ENCODE results near the gene NR1D1. TPM values are rescaled to one million over a fixed set of nuclear protein-coding genes. Genes with fewer than 3 reads are reported as not detected.

Gene NR1D1
- total and polyA plus RNA-seq, 2 of the 13 experiments (the other 11 are each of a cell fraction or from before 2014, with no cell fraction given) = 2.1 to 2.7 TPM

- no TSS peak for BruUV-seq (replicated peaks)
Measured at GRCh38 chr17:40092581-40092980, 7.8 kb downstream of the NR1D1 start.

More at GRCh38 chr17:40092581-40092980, 7.8 kb downstream of the NR1D1 start:
- Histone ChIP-seq H2AFZ (ENCODE audit: low read length) (no peak overlapping the region), H3K9me3 (ENCODE audit: low read length) (no peaks in the 10 kb centered on the region), H3K79me2 (ENCODE audit: insufficient read depth, low read length) (peaks cover 2% of the 10 kb centered on the region), H3K4me2 (ENCODE audit: low read depth, low read length) (no peak overlapping the region), H3K4me3 (replicated peaks in 1 of 3; ENCODE audit: insufficient read depth in 1 of 3, low read depth in 2 of 3, low read length in 3 of 3) (no peak overlapping the region), H3K9ac (ENCODE audit: insufficient read depth, low read depth, low read length) (no peak overlapping the region), H3K27ac (ENCODE audit: extremely low read length, insufficient read depth, low read length) (no peak overlapping the region), H3K27me3 (ENCODE audit: control insufficient read depth in 1 of 2, insufficient read depth in 2 of 2, low read length in 2 of 2) (no peaks in the 10 kb centered on the region), H4K20me1 (ENCODE audit: insufficient read depth, low read length) (no peaks in the 10 kb centered on the region), H3K4me1 (ENCODE audit: insufficient read depth, low read length) (peaks cover 11% of the 10 kb centered on the region), H3K36me3 (replicated peaks in 1 of 2; ENCODE audit: control insufficient read depth in 1 of 2, insufficient read depth in 2 of 2, low read length in 2 of 2) (peaks cover 29 to 60% of the 10 kb centered on the region in 2 experiments)
- in situ Hi-C loops (cut with HindIII; ENCODE audit: extremely low pct_ligation_motif_present, low pct_unique_long_range_greater_than_20kb) = no loop called here
- TF ChIP-seq ZNF234 (CRISPR knock-in tag; conservative IDR thresholded peaks at IDR 0.05) = no peak
- no peak for TF ChIP-seq ZFP37 (CRISPR knock-in tag; IDR thresholded peaks at IDR 0.05; ENCODE audit: borderline replicate concordance)
- TF ChIP-seq IRF9 (CRISPR knock-in tag; IDR thresholded peaks at IDR 0.05; ENCODE audit: borderline replicate concordance) = no peak
- TF ChIP-seq POLR2AphosphoS2 (IDR thresholded peaks at IDR 0.05; ENCODE audit: low read depth, low read length) = no peak
- no peak for TF ChIP-seq CENPBD1 (CRISPR knock-in tag; IDR thresholded peaks at IDR 0.05; ENCODE audit: borderline replicate concordance, low read depth)
- no peak for TF ChIP-seq ADNP (CRISPR knock-in tag; IDR thresholded peaks at IDR 0.05)
- no peak for TF ChIP-seq ZFYVE20 (CRISPR knock-in tag; IDR thresholded peaks at IDR 0.05; ENCODE audit: borderline replicate concordance, low read depth)
- TF ChIP-seq ZNF383 (CRISPR knock-in tag; IDR thresholded peaks at IDR 0.05; ENCODE audit: borderline replicate concordance) = no peak
- no peak for TF ChIP-seq ZNF343 (CRISPR knock-in tag; IDR thresholded peaks at IDR 0.05)
- TF ChIP-seq ZNF331 (CRISPR knock-in tag; IDR thresholded peaks at IDR 0.05) = no peak
- TF ChIP-seq ZNF781 (CRISPR knock-in tag; IDR thresholded peaks at IDR 0.05; ENCODE audit: borderline replicate concordance, not compliant biosample characterization) = no peak
- no peak for TF ChIP-seq ZNF354B (CRISPR knock-in tag; IDR thresholded peaks at IDR 0.05)
- no peak for TF ChIP-seq ZNF224 (CRISPR knock-in tag; IDR thresholded peaks at IDR 0.05)
- no peak for TF ChIP-seq ZNF552 (CRISPR knock-in tag; IDR thresholded peaks at IDR 0.05; ENCODE audit: borderline replicate concordance)
- no peak for TF ChIP-seq HNRNPUL1 (IDR thresholded peaks at IDR 0.05; ENCODE audit: low read depth, low read length)
- no peak for TF ChIP-seq TCF12 (IDR thresholded peaks at IDR 0.05)
- no peak for TF ChIP-seq TCF12 (CRISPR knock-in tag; IDR thresholded peaks at IDR 0.05)
- no peak for TF ChIP-seq ZNF7 (CRISPR knock-in tag; IDR thresholded peaks at IDR 0.05)
- intact Hi-C loops (cut with micrococcal nuclease; ENCODE audit: unreplicated experiment) = no loop called here
- DNase-seq (ENCODE audit: low spot score) (no peak), FAIRE-seq (no peak), ATAC-seq (no peak)
- CTCF ChIA-PET (ENCODE audit: low intra/inter-chr PET ratio, low total read pairs) = no interaction called here
- WGBS (ENCODE audit: low lambda C conversion rate) = 88% methylated on average over 3 of the region's 3 CpGs
- POLR2A ChIA-PET = interaction anchor here (0.7 to 2.9 kb wide), 6 partner anchors 8 to 127 kb away, joined by 3 to 18 read pairs (median 4); partner anchors contain the start of genes MED24 and WIPF2
